ENCODE measurements around the gene KLHL34. TPM values are rescaled to one million over a fixed set of nuclear protein-coding genes. Genes with fewer than 3 reads are reported as not detected.

KLHL34 gene
- polyA plus RNA-seq, 1 of the 3 experiments (the other 2 are of a cell fraction) = not detected

GRCh38 chrX:21616386-21616785 is 41.7 kb downstream of the KLHL34 start:
- Histone ChIP-seq H3K4me1 (ENCODE audit: control insufficient read depth in 1 of 2, insufficient read depth in 2 of 2, low read depth in 1 of 2, low read length in 1 of 2) (no peaks in the 10 kb centered on the region), H3K36me3 (replicated peaks in 1 of 2; ENCODE audit: control insufficient read depth in 1 of 2, insufficient read depth in 2 of 2, low read length in 1 of 2) (no peaks in the 10 kb centered on the region), H3K27me3 (ENCODE audit: insufficient read depth) (no peaks in the 10 kb centered on the region), H3K4me2 (no peak overlapping the region), H4K20me1 (ENCODE audit: insufficient read depth) (no peaks in the 10 kb centered on the region), H2AFZ (ENCODE audit: low read depth) (no peak overlapping the region), H3F3A (replicated peaks; ENCODE audit: insufficient read depth) (no peaks in the 10 kb centered on the region), H3K9me3 (no peaks in the 10 kb centered on the region), H3K9ac (no peak overlapping the region), H3K27ac (ENCODE audit: low read depth in 2 of 2, low read length in 1 of 2) (no peak overlapping the region), H3K4me3 (ENCODE audit: low read depth in 2 of 2, low read length in 1 of 2) (no peak overlapping the region), H3K79me2 (ENCODE audit: insufficient read depth) (no peaks in the 10 kb centered on the region), H3K9me2 (no peaks in the 10 kb centered on the region)
- TF ChIP-seq FOXM1 (IDR thresholded peaks at IDR 0.05; ENCODE audit: low read depth) = no peak
- TF ChIP-seq FOSL2 (IDR thresholded peaks at IDR 0.05; ENCODE audit: borderline replicate concordance, low read depth) = no peak
- TF ChIP-seq TCF12 (IDR thresholded peaks at IDR 0.05) = no peak
- TF ChIP-seq USF2 (IDR thresholded peaks at IDR 0.05; ENCODE audit: borderline replicate concordance, low read depth, low read length) = no peak
- TF ChIP-seq NFIC (IDR thresholded peaks at IDR 0.05; ENCODE audit: borderline replicate concordance) = no peak
- no peak for TF ChIP-seq RFX5 (IDR thresholded peaks at IDR 0.05; ENCODE audit: low read length)
- no peak for TF ChIP-seq SMC3 (IDR thresholded peaks at IDR 0.05; ENCODE audit: low read depth, low read length)
- no peak for TF ChIP-seq YY1 (IDR thresholded peaks at IDR 0.05; ENCODE audit: low read depth)
- no peak for TF ChIP-seq POLR2AphosphoS5 (IDR thresholded peaks at IDR 0.05; ENCODE audit: low read depth, low read length)
- no peak for TF ChIP-seq MAX (IDR thresholded peaks at IDR 0.05; ENCODE audit: low read depth)
- TF ChIP-seq USF1 (IDR thresholded peaks at IDR 0.05; ENCODE audit: borderline replicate concordance, low read depth) = no peak
- no peak for TF ChIP-seq IRF3 (IDR thresholded peaks at IDR 0.05; ENCODE audit: low read depth, low read length)
- no peak for TF ChIP-seq CHD2 (IDR thresholded peaks at IDR 0.05; ENCODE audit: low read length, partially characterized antibody)
- TF ChIP-seq JUND (IDR thresholded peaks at IDR 0.05) = no peak
- TF ChIP-seq TAF1 (IDR thresholded peaks at IDR 0.05; ENCODE audit: borderline replicate concordance, low read depth, low read length) = no peak
- TF ChIP-seq EP300 (IDR thresholded peaks at IDR 0.05; ENCODE audit: borderline replicate concordance in 1 of 2, low read depth in 1 of 2, low read length in 1 of 2) = no peak
- 23% methylated on average over 1 of the region's 1 CpG for WGBS (ENCODE audit: low lambda C conversion rate)
- CTCF ChIA-PET = no interaction called here
- POLR2A ChIA-PET = no interaction called here
- no peak for DNase-seq

- POLR2A ChIA-PET = no interaction called here
- no peak overlapping the region for H3K27ac ChIP-seq (ENCODE audit: low read depth in 2 of 2, low read length in 1 of 2)
- no peak overlapping the region for H3K4me3 ChIP-seq (ENCODE audit: low read depth in 2 of 2, low read length in 1 of 2)
- TF ChIP-seq GATA2 (CRISPR knock-in tag; IDR thresholded peaks at IDR 0.05) = no peak
- no peak for TF ChIP-seq REST (IDR thresholded peaks at IDR 0.05; ENCODE audit: low read depth, low read length)
- no peak for TF ChIP-seq CHD2 (IDR thresholded peaks at IDR 0.05; ENCODE audit: low read length, partially characterized antibody)
- TF ChIP-seq SMC3 (IDR thresholded peaks at IDR 0.05; ENCODE audit: low read depth, low read length) = no peak
- no peak for TF ChIP-seq NFIC (IDR thresholded peaks at IDR 0.05; ENCODE audit: borderline replicate concordance)
- no peak for TF ChIP-seq EZH2phosphoT487 (IDR thresholded peaks at IDR 0.05; ENCODE audit: borderline replicate concordance, low read depth)
- no peak for TF ChIP-seq IRF3 (IDR thresholded peaks at IDR 0.05; ENCODE audit: low read depth, low read length)
- no peak for TF ChIP-seq TEAD4 (IDR thresholded peaks at IDR 0.05; ENCODE audit: borderline replicate concordance, insufficient read depth)
Observed at GRCh38 chrX:21612154-21612553, 46.0 kb downstream of the KLHL34 start.

More at GRCh38 chrX:21612154-21612553, 46.0 kb downstream of the KLHL34 start:
- Histone ChIP-seq H3K79me2 (ENCODE audit: insufficient read depth) (no peaks in the 10 kb centered on the region), H3K9ac (no peak overlapping the region), H3K9me3 (no peaks in the 10 kb centered on the region), H2AFZ (ENCODE audit: low read depth) (no peak overlapping the region), H3K4me1 (ENCODE audit: control insufficient read depth in 1 of 2, insufficient read depth in 2 of 2, low read depth in 1 of 2, low read length in 1 of 2) (no peaks in the 10 kb centered on the region), H3K4me2 (no peak overlapping the region), H3K36me3 (replicated peaks in 1 of 2; ENCODE audit: control insufficient read depth in 1 of 2, insufficient read depth in 2 of 2, low read length in 1 of 2) (no peaks in the 10 kb centered on the region), H3K27me3 (ENCODE audit: insufficient read depth) (no peaks in the 10 kb centered on the region), H4K20me1 (ENCODE audit: insufficient read depth) (no peaks in the 10 kb centered on the region), H3F3A (replicated peaks; ENCODE audit: insufficient read depth) (no peaks in the 10 kb centered on the region), H3K9me2 (no peaks in the 10 kb centered on the region)
- CTCF ChIA-PET = no interaction called here
- DNase-seq = no peak
- WGBS (ENCODE audit: low lambda C conversion rate) = 36% methylated on average over 5 of the region's 5 CpGs

All from SK-N-SH (cell line).